Measurements from ENCODE around the gene MAP7D1.
"Not testable (repeated sequence)": the region's sequence is repeated elsewhere in the genome, so short reads cannot be mapped to it uniquely, and the experiment has no call there.

The MAP7D1 gene

DNA sequence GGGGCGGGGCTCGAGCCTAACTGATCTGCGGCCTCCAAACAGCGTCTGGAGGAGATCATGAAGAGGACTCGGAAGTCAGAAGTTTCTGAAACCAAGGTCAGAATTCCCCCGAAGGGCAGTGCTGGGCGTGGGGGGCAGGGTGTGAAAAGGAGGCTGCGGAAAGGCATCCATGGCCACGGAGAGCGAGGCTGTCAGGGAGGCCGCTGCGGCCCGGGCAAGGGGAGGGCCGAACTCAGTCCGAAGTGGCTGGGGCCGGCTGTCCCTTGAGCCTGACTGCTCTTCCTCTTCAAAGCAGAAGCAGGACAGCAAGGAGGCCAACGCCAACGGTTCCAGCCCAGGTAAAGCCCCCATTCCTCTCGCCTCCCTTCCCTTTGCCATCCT, 23.2 kb downstream of the MAP7D1 start:
- Histone ChIP-seq H3K27me3 (no peaks in the 10 kb centered on the region), H3K4me2 (no peak overlapping the region), H4K20me1 (peaks cover 25 to 79% (median 54%) of the 10 kb centered on the region in 11 experiments), H3K4me3 (no peak overlapping the region), H3K27ac (no peak overlapping the region), H3K36me3 (peaks cover 76 to 95% (median 87%) of the 10 kb centered on the region in 11 experiments), H3K4me1 (peaks cover 0 to 13% (median 0%) of the 10 kb centered on the region in 10 experiments; a peak in 4 of 20 replicates), H3K9me3 (replicated peaks in 1 of 11) (no peaks in the 10 kb centered on the region), H3K9ac (no peak overlapping the region)
- TF ChIP-seq Cebpa-rat (IDR thresholded peaks at IDR 0.05): no peak

DNA sequence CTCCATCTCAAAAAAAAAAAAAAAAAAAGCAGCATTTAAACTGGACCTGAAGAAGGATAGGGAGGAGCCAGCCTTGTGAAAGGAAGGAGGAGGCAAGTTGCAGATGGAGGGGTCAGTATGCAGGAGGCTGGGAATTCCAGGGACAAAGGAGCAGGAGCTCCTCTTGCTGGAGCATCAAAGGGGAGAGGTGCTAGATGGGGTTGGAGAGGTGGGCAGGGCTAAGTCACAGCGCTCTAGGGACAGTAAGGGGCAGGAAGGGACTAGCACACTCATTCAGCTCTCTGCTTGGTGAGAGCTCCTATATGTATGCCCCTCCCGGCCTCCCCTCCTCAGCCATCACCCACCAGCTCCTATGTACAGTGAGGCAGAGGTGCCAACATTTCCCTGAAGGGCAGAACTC, 26.8 kb downstream of the MAP7D1 start:
- H3K27ac ChIP-seq: peak overlapping the region in 1 of 11 experiments; percentile 7; a peak in 1 of 22 replicates
- H4K20me1 ChIP-seq: peaks cover 8 to 47% (median 26%) of the 10 kb centered on the region in 11 experiments; a peak in 17 of 22 replicates
- H3K9ac ChIP-seq: no peak overlapping the region
- peaks cover 0 to 6% (median 3%) of the 10 kb centered on the region in 10 experiments; a peak in 18 of 20 replicates for H3K4me1 ChIP-seq
- no peaks in the 10 kb centered on the region for H3K27me3 ChIP-seq
- no peak for TF ChIP-seq Cebpa-rat (IDR thresholded peaks at IDR 0.05)
- H3K36me3 ChIP-seq: peaks cover 42 to 60% (median 53%) of the 10 kb centered on the region in 11 experiments
- no peak overlapping the region for H3K4me2 ChIP-seq
- no peaks in the 10 kb centered on the region for H3K9me3 ChIP-seq (replicated peaks in 1 of 11)
- H3K4me3 ChIP-seq: no peak overlapping the region

DNA sequence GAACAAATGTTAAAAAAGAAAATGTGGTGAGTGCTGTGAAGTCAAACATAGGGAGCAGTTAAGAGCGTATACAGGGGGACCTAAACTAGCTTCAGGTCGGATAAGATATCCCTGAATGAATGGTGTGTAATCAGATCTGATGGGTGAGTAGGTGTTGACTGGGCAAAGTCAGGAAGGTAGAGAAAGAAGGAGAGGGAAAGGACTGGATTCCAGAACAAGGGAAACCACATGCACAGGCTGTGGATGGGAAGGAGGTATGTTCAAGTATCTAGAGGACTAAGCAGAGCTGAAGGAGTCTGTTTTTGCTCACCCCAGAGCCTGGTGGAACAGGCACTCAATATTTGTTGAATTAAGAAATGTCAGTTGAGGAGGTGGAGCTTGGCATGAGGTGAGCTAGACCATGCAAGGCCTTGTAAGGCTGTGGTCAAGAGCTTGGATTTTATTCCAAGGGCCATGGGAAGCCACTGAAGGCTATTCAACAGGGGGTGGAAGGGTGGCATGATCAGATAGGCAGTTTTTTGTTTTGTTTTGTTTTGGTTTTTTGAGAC, 27.4 kb downstream of the MAP7D1 start:
- TF ChIP-seq Cebpa-rat (IDR thresholded peaks at IDR 0.05): no peak
- Histone ChIP-seq H4K20me1 (peaks cover 8 to 44% (median 21%) of the 10 kb centered on the region in 11 experiments; a peak in 17 of 22 replicates), H3K4me1 (peaks cover 0 to 10% (median 7%) of the 10 kb centered on the region in 10 experiments; a peak in 18 of 20 replicates), H3K9ac (no peak overlapping the region), H3K4me3 (no peak overlapping the region), H3K9me3 (replicated peaks in 1 of 11) (no peaks in the 10 kb centered on the region), H3K36me3 (peaks cover 36 to 53% (median 46%) of the 10 kb centered on the region in 11 experiments), H3K27ac (peak overlapping the region in 1 of 11 experiments; percentile 7; a peak in 1 of 22 replicates), H3K27me3 (no peaks in the 10 kb centered on the region), H3K4me2 (no peak overlapping the region)

GRCh38 chr1:36187800-36188593, 32.0 kb downstream of the MAP7D1 start:
- Histone ChIP-seq H3K4me1 (peaks cover 0 to 10% (median 7%) of the 10 kb centered on the region in 10 experiments; a peak in 18 of 20 replicates), H4K20me1 (peaks cover 0 to 8% (median 0%) of the 10 kb centered on the region in 11 experiments; a peak in 3 of 22 replicates), H3K9me3 (replicated peaks in 1 of 11) (no peaks in the 10 kb centered on the region), H3K27me3 (no peaks in the 10 kb centered on the region), H3K36me3 (peaks cover 0 to 8% (median 2%) of the 10 kb centered on the region in 11 experiments; a peak in 8 of 22 replicates), H3K27ac (peak overlapping the region in 10 of 11 experiments; percentile 10 to 61 (median 54); a peak in 18 of 22 replicates), H3K4me3 (no peak overlapping the region), H3K9ac (peak overlapping the region in 10 of 11 experiments; percentile 2 to 60 (median 46); a peak in 13 of 22 replicates), H3K4me2 (peak overlapping the region; percentile 5 to 65 (median 34); a peak in 14 of 22 replicates)
- no peak for TF ChIP-seq Cebpa-rat (IDR thresholded peaks at IDR 0.05)

- not testable (repeated sequence) for H3K4me2 ChIP-seq; H3K4me3 ChIP-seq; H3K9me3 ChIP-seq (replicated peaks in 1 of 11); H3K9ac ChIP-seq; H3K4me1 ChIP-seq; H3K27me3 ChIP-seq; H4K20me1 ChIP-seq; H3K36me3 ChIP-seq; H3K27ac ChIP-seq
Observed at GRCh38 chr1:36196805-36197204, 40.8 kb downstream of the MAP7D1 start.

DNA sequence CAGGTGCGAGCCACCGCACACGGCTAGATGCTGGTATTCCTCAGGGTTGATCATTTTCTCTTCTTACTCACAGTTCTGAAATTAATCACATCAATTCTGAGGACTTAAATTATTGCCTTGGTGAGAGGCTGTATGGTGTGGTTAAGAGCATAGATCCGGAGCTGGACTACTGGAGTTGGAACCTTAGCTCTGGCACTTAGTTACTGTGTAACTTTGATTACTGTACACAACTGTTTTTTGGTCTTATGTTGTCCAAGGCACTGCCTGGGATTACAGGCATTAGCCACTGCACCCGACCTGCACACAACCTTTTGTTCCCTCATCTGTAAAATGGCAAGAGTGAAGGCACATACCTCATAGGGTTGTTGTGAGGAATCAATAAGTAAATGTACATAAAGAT, 42.7 kb downstream of the MAP7D1 start:
- Histone ChIP-seq H3K27me3 (no peaks in the 10 kb centered on the region), H4K20me1 (no peaks in the 10 kb centered on the region), H3K36me3 (no peaks in the 10 kb centered on the region), H3K4me1 (peaks cover 0 to 10% (median 6%) of the 10 kb centered on the region in 10 experiments; a peak in 12 of 20 replicates), H3K27ac (no peak overlapping the region), H3K4me3 (no peak overlapping the region), H3K9me3 (replicated peaks in 1 of 11) (no peaks in the 10 kb centered on the region), H3K4me2 (no peak overlapping the region), H3K9ac (no peak overlapping the region)
- TF ChIP-seq Cebpa-rat (IDR thresholded peaks at IDR 0.05): no peak

DNA sequence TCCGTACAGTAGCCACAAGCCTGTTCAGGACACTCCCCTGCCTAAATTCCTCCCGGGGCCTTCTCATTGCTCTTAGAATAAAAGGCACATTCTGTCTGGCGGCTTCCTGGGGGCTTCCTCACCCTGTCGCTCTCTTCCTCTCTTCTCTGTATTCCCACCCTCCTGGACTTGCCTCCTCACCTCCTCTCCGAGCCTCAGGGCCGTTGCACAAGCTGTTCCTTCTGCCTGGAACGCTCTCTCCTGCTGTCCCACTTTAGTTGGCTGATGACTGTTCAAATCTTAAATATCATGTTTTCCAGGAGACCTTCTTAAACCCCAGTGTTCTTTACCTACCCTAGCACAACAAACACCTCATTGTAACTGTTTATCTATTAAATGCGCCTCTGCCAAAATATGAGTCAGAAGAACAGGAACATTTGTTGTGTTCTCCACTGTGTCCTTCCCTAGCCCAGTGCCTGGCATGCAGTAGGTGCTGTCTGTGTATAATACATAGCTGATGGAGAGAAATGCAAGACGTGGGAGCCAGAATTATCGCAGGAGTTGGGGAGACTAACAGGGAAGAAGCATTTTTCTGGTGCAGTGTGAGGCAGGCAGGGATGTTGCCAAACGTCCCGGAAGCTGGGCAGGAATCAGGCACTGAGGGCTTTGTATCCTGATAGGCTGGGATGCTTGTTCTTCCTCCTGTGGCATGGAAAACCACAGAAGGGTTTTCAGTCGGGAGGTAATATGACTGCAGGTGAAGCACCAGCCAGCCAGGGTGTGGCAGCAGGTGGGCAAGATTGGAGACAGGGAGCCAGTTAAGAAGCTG, 44.2 kb downstream of the MAP7D1 start:
- H3K9me3 ChIP-seq (replicated peaks in 1 of 11): no peaks in the 10 kb centered on the region
- H3K36me3 ChIP-seq: no peaks in the 10 kb centered on the region
- no peaks in the 10 kb centered on the region for H4K20me1 ChIP-seq
- H3K27me3 ChIP-seq: no peaks in the 10 kb centered on the region
- no peak for TF ChIP-seq Cebpa-rat (IDR thresholded peaks at IDR 0.05)
- H3K9ac ChIP-seq: no peak overlapping the region
- no peak overlapping the region for H3K4me3 ChIP-seq
- no peak overlapping the region for H3K27ac ChIP-seq
- H3K4me2 ChIP-seq: no peak overlapping the region
- peaks cover 0 to 22% (median 11%) of the 10 kb centered on the region in 10 experiments; a peak in 12 of 20 replicates for H3K4me1 ChIP-seq

- peak overlapping the region in 7 of 11 experiments; percentile 22 to 63 (median 60); a peak in 13 of 22 replicates for H3K4me2 ChIP-seq
- H3K36me3 ChIP-seq: no peaks in the 10 kb centered on the region
Observed at GRCh38 chr1:36203027-36203553, 47.1 kb downstream of the MAP7D1 start.

More at GRCh38 chr1:36203027-36203553, 47.1 kb downstream of the MAP7D1 start:
- Histone ChIP-seq H3K27me3 (no peaks in the 10 kb centered on the region), H3K4me1 (peaks cover 15 to 51% (median 33%) of the 10 kb centered on the region in 10 experiments), H3K9ac (peak overlapping the region in 4 of 11 experiments; percentile 35 to 47 (median 43); a peak in 5 of 22 replicates), H3K9me3 (replicated peaks in 1 of 11) (no peaks in the 10 kb centered on the region), H3K4me3 (no peak overlapping the region), H4K20me1 (no peaks in the 10 kb centered on the region), H3K27ac (peak overlapping the region in 10 of 11 experiments; percentile 23 to 73 (median 58); a peak in 16 of 22 replicates)
- no peak for TF ChIP-seq Cebpa-rat (IDR thresholded peaks at IDR 0.05)

Measured in BLaER1 treated with 17β-estradiol and CSF1 and Interleukin-3, amounts not matched to agents 10 nM and 100 nM (cell line).